CD14-positive monocyte (primary cell): Measurements from ENCODE around the gene WDFY3. TPM values are rescaled to one million over a fixed set of nuclear protein-coding genes. Genes with fewer than 3 reads are reported as not detected.
"Not testable (repeated sequence)": the region's sequence is repeated elsewhere in the genome, so short reads cannot be mapped to it uniquely, and the experiment has no call there.

Source experiments
- DNase-seq, 3 donors: peaks; one replicate each; pipeline ENCODE4 v3.0.0-alpha.2; 2011 to 2022
- H2AFZ ChIP-seq: 2 replicates; pipeline ENCODE4 v1.6.0; 2012; ENCODE audit warnings: mild to moderate bottlenecking, low read depth, low read length, inconsistent platforms; ENCODE audit not compliant: insufficient read depth, poor library complexity, severe bottlenecking
- H3K27ac ChIP-seq, 2 donors: 1 replicate in 1 of 2; 2 replicates in 1 of 2; pipeline ENCODE4 v1.5.1; 2012 to 2013; ENCODE audit warnings: low read length in 2 of 2, control low read depth in 1 of 2, inconsistent platforms in 1 of 2, low read depth in 1 of 2, mild to moderate bottlenecking in 1 of 2
- H3K27me3 ChIP-seq, 2 donors: one replicate each; pipeline versions ENCODE4 v1.6.0 to v1.6.1; 2011 to 2013; ENCODE audit warnings: low read length in 2 of 2; ENCODE audit not compliant: control insufficient read depth in 2 of 2, insufficient read depth in 2 of 2
- H3K36me3 ChIP-seq, 2 donors: replicated peaks in 1 of 2; 1 replicate in 1 of 2; 2 replicates in 1 of 2; pipeline versions ENCODE4 v1.5.1 to v1.6.1; 2012 to 2013; ENCODE audit warnings: low read length in 2 of 2, control low read depth in 1 of 2, inconsistent platforms in 1 of 2, mild to moderate bottlenecking in 1 of 2; ENCODE audit not compliant: insufficient read depth in 2 of 2, control insufficient read depth in 1 of 2
- H3K4me1 ChIP-seq, 2 donors: 1 replicate in 1 of 2; 2 replicates in 1 of 2; pipeline versions ENCODE4 v1.5.1 to v1.6.1; 2012 to 2013; ENCODE audit warnings: low read length in 2 of 2, control low read depth in 1 of 2, inconsistent platforms in 1 of 2, mild to moderate bottlenecking in 1 of 2, moderate library complexity in 1 of 2; ENCODE audit not compliant: insufficient read depth in 2 of 2, control insufficient read depth in 1 of 2
- H3K4me2 ChIP-seq: replicated peaks from 2 replicates; pipeline ENCODE3; 2012; ENCODE audit warnings: low read length, moderate library complexity, mild to moderate bottlenecking; ENCODE audit not compliant: poor library complexity, severe bottlenecking; ENCODE audit errors: extremely low read depth
- H3K4me3 ChIP-seq, 3 experiments: fragments of 200-600 bp in 1 of 3; sonication (generic) in 1 of 3; replicated peaks in 1 of 3; 1 replicate in 2 of 3; 2 replicates in 1 of 3; pipeline ENCODE4 v1.5.1; 2011 to 2013; ENCODE audit warnings: low read length in 3 of 3, mild to moderate bottlenecking in 3 of 3, control low read depth in 2 of 3, low read depth in 2 of 3, inconsistent platforms in 1 of 3, moderate library complexity in 1 of 3
- H3K79me2 ChIP-seq: 2 replicates; pipeline ENCODE4 v1.6.0; 2012; ENCODE audit warnings: mild to moderate bottlenecking, control low read depth, inconsistent platforms, low read length, moderate library complexity; ENCODE audit not compliant: insufficient read depth
- H3K9ac ChIP-seq: 2 replicates; pipeline ENCODE4 v1.6.0; 2017; ENCODE audit warnings: low read length, mild to moderate bottlenecking; ENCODE audit not compliant: insufficient read depth, poor library complexity, severe bottlenecking
- H3K9me3 ChIP-seq, 2 donors: replicated peaks in 1 of 2; 1 replicate in 1 of 2; 2 replicates in 1 of 2; pipeline versions ENCODE4 v1.5.1 to v1.6.1; 2012 to 2013; ENCODE audit warnings: low read length in 2 of 2, control low read depth in 1 of 2; ENCODE audit not compliant: control insufficient read depth in 1 of 2, insufficient read depth in 1 of 2
- H4K20me1 ChIP-seq: 2 replicates; pipeline ENCODE4 v1.6.0; 2012; ENCODE audit warnings: mild to moderate bottlenecking, low read length, control low read depth, moderate library complexity; ENCODE audit not compliant: insufficient read depth
- H3K27ac Mint-ChIP-seq, 7 donors: one replicate each; pipeline ENCODE4 v1.8.0; 2020; ENCODE audit warnings: mild to moderate bottlenecking in 7 of 7, mixed read lengths in 7 of 7, moderate library complexity in 6 of 7, inconsistent platforms in 2 of 7
- H3K27me3 Mint-ChIP-seq, 3 donors: one replicate each; pipeline ENCODE4 v1.8.0; 2021 to 2022; ENCODE audit warnings: low read depth in 3 of 3, mild to moderate bottlenecking in 3 of 3, mixed read lengths in 3 of 3, moderate library complexity in 3 of 3, inconsistent platforms in 1 of 3
- H3K36me3 Mint-ChIP-seq, 2 donors: one replicate each; pipeline ENCODE4 v1.8.0; 2020; ENCODE audit warnings: mixed read lengths in 2 of 2, inconsistent platforms in 1 of 2, mild to moderate bottlenecking in 1 of 2
- H3K4me1 Mint-ChIP-seq: one replicate; pipeline ENCODE4 v1.8.0; 2020; ENCODE audit warnings: mild to moderate bottlenecking, mixed read lengths
- H3K4me3 Mint-ChIP-seq, 2 donors: one replicate each; pipeline ENCODE4 v1.8.0; 2020; ENCODE audit warnings: mild to moderate bottlenecking in 2 of 2, mixed read lengths in 2 of 2, moderate library complexity in 1 of 2
- H3K9me3 Mint-ChIP-seq, 7 donors: one replicate each; pipeline ENCODE4 v1.8.0; 2020 to 2022; ENCODE audit warnings: mixed read lengths in 7 of 7, mild to moderate bottlenecking in 6 of 7, moderate library complexity in 6 of 7, inconsistent platforms in 2 of 7
- WGBS: methylation state at CpG from one replicate; pipeline ENCODE4 v1.1.5; 2013; ENCODE audit warnings: missing lambda C conversion rate; ENCODE audit not compliant: insufficient coverage; 5-methylcytosine and 5-hydroxymethylcytosine counted together
- intact Hi-C, 2 donors: fragments of 100-400 bp; cut with micrococcal nuclease; formaldehyde crosslinking; loops; one replicate each; pipeline versions ENCODE4 v1.15.0 to v1.15.1; 2023
- polyA plus RNA-seq, 3 donors: library from polyadenylated mRNA; depleted of rRNA in 1 of 3; unstranded in 2 of 3; stranded (reverse) in 1 of 3; fragments of 300-500 nt in 2 of 3; fragments of >200 nt in 1 of 3; fragmentation: Illumina TruSeq in 2 of 3; gene quantifications; 1 replicate in 2 of 3; 2 replicates in 1 of 3; pipeline ENCODE4 v1.2.3, GENCODE V29; 2012 to 2021
- TF ChIP-seq, protein P1 (sequence below): fragments of 200-600 bp; IDR thresholded peaks from one replicate; pipeline ENCODE4 v1.8.0; 2022; ENCODE audit warnings: antibody characterized with exemption, mild to moderate bottlenecking

The WDFY3 gene
- polyA plus RNA-seq, 3 donors = 5.6 to 35.5 (median 5.9) TPM

DNA sequence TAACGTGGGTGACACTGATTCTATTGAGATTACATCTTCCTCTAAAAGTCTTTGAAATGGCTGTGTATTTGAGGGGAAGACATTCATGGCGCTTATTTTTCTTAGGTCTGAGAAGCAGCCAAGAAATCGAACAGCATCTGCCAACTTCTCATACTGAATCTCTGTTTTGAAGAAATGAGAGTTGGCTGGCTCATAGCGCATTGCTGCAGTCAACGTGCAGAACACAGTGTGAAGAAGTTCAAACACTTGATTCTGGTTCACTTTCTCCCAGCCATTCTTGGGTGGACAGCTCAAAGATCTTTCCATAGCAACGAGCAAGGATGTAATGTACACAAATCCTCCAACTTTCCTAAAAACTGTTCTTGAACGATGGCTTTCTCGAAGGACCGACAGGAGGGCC is 156.5 kb downstream of the WDFY3 start:
- Mint-ChIP-seq H3K4me1 (peaks cover 3% of the 10 kb centered on the region), H3K4me3 (no peak overlapping the region), H3K27me3 (no peaks in the 10 kb centered on the region), H3K9me3 (no peaks in the 10 kb centered on the region), H3K27ac (no peak overlapping the region), H3K36me3 (peaks cover 46 to 47% of the 10 kb centered on the region in 2 donors)
- Histone ChIP-seq H3K4me3 (no peak overlapping the region), H3K9ac (no peak overlapping the region), H4K20me1 (peaks cover 8% of the 10 kb centered on the region), H3K4me2 (no peak overlapping the region), H2AFZ (no peak overlapping the region), H3K9me3 (no peaks in the 10 kb centered on the region), H3K27ac (no peak overlapping the region), H3K27me3 (no peaks in the 10 kb centered on the region), H3K36me3 (peaks cover 43 to 77% of the 10 kb centered on the region in 2 donors), H3K4me1 (no peaks in the 10 kb centered on the region), H3K79me2 (no peaks in the 10 kb centered on the region)
- no peak for DNase-seq
- TF ChIP-seq, protein P1, sequence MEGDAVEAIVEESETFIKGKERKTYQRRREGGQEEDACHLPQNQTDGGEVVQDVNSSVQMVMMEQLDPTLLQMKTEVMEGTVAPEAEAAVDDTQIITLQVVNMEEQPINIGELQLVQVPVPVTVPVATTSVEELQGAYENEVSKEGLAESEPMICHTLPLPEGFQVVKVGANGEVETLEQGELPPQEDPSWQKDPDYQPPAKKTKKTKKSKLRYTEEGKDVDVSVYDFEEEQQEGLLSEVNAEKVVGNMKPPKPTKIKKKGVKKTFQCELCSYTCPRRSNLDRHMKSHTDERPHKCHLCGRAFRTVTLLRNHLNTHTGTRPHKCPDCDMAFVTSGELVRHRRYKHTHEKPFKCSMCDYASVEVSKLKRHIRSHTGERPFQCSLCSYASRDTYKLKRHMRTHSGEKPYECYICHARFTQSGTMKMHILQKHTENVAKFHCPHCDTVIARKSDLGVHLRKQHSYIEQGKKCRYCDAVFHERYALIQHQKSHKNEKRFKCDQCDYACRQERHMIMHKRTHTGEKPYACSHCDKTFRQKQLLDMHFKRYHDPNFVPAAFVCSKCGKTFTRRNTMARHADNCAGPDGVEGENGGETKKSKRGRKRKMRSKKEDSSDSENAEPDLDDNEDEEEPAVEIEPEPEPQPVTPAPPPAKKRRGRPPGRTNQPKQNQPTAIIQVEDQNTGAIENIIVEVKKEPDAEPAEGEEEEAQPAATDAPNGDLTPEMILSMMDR = no peak
- intact Hi-C loops = no loop called here
- WGBS = 92% methylated on average over 3 of the region's 9 CpGs

DNA sequence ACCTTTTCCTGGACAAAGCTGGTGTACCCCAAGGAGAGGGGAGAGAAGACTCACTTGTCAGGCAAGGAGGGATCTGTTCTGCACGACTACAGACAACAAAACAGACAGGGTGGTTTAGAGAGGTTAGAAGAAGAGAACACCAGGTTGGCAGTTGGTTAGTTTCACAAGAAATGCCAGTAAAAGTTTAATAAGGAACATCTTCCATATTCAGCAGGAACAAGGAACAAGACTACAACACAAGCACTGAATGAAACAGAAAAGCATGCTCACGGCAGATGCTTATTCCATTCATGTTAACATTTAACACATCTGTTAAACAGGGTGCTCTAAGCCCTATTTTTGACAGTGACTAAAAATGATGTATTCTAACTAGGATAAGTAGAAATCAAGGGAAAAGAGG is 158.2 kb downstream of the WDFY3 start:
- Histone ChIP-seq H3K9ac (no peak overlapping the region), H3K79me2 (no peaks in the 10 kb centered on the region), H3K4me3 (no peak overlapping the region), H3K4me2 (no peak overlapping the region), H4K20me1 (peaks cover 5% of the 10 kb centered on the region), H3K4me1 (no peaks in the 10 kb centered on the region), H3K36me3 (peaks cover 38 to 72% of the 10 kb centered on the region in 2 donors), H3K27ac (no peak overlapping the region), H3K9me3 (no peaks in the 10 kb centered on the region), H2AFZ (no peak overlapping the region), H3K27me3 (no peaks in the 10 kb centered on the region)
- Mint-ChIP-seq H3K4me3 (no peak overlapping the region), H3K36me3 (peaks cover 42 to 54% of the 10 kb centered on the region in 2 donors), H3K4me1 (no peaks in the 10 kb centered on the region), H3K27ac (peak overlapping the region in 3 of 7 donors; percentile 13 to 83 (median 22)), H3K27me3 (no peaks in the 10 kb centered on the region), H3K9me3 (no peaks in the 10 kb centered on the region)
- WGBS = no CpG with 5 or more reads among the region's 2 CpGs
- intact Hi-C loops = no loop called here
- no peak for DNase-seq
- TF ChIP-seq, protein P1 = no peak

DNA sequence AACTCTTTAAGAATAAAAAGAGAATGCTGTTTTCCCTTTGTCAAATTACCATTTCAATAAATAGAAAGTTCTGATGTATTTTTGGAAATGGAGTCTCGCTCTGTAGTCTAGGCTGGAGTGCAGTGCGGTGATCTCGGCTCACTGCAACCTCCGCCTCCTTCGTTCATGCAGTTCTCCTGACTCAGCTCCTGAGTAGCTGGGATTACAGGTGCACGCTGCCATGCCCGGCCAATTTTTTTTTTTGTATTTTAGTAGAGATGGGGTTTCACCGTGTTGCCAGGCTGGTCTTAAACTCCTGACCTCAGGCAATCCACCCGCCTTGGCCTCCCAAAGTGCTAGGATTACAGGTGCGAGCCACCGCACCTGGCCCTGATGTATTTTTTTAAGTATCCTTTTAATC is 159.9 kb downstream of the WDFY3 start:
- H3K36me3 ChIP-seq = peaks cover 55 to 85% of the 10 kb centered on the region in 2 donors
- H3K9me3 Mint-ChIP-seq, H3K27me3 Mint-ChIP-seq, H3K4me1 Mint-ChIP-seq, H3K4me3 ChIP-seq, H2AFZ ChIP-seq, H3K9ac ChIP-seq, H3K9me3 ChIP-seq, DNase-seq, H3K79me2 ChIP-seq, H3K27ac ChIP-seq, H3K4me3 Mint-ChIP-seq, H3K27me3 ChIP-seq, H3K4me1 ChIP-seq, H4K20me1 ChIP-seq, intact Hi-C loops, H3K4me2 ChIP-seq: not testable (repeated sequence)
- Mint-ChIP-seq H3K36me3 (peaks cover 52 to 70% of the 10 kb centered on the region in 2 donors), H3K27ac (peak overlapping the region in 1 of 7 donors; percentile 43)
- 98% methylated on average over 7 of the region's 11 CpGs for WGBS
